ENCODE results near the gene TRRAP.

GRCh38 chr7:99019523-99020412 is 141.4 kb downstream of the TRRAP start:
- TF ChIP-seq EP300 (conservative IDR thresholded peaks at IDR 0.05; ENCODE audit: poor library complexity, severe bottlenecking) (no peak), EZH2 (IDR thresholded peaks at IDR 0.05; ENCODE audit: borderline replicate concordance, insufficient read depth, low read length, poor library complexity, severe bottlenecking) (no peak), TAF1 (IDR thresholded peaks at IDR 0.05; ENCODE audit: low read depth) (no peak), POLR2AphosphoS5 (IDR thresholded peaks at IDR 0.05) (no peak), MXI1 (conservative IDR thresholded peaks at IDR 0.05; ENCODE audit: poor library complexity, severe bottlenecking) (no peak), RAD21 (conservative IDR thresholded peaks at IDR 0.05) (no peak), SMC3 (conservative IDR thresholded peaks at IDR 0.05; ENCODE audit: poor library complexity) (no peak)
- TF ChIP-seq, protein P1, sequence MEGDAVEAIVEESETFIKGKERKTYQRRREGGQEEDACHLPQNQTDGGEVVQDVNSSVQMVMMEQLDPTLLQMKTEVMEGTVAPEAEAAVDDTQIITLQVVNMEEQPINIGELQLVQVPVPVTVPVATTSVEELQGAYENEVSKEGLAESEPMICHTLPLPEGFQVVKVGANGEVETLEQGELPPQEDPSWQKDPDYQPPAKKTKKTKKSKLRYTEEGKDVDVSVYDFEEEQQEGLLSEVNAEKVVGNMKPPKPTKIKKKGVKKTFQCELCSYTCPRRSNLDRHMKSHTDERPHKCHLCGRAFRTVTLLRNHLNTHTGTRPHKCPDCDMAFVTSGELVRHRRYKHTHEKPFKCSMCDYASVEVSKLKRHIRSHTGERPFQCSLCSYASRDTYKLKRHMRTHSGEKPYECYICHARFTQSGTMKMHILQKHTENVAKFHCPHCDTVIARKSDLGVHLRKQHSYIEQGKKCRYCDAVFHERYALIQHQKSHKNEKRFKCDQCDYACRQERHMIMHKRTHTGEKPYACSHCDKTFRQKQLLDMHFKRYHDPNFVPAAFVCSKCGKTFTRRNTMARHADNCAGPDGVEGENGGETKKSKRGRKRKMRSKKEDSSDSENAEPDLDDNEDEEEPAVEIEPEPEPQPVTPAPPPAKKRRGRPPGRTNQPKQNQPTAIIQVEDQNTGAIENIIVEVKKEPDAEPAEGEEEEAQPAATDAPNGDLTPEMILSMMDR (IDR thresholded peaks at IDR 0.05; ENCODE audit: poor library complexity, severe bottlenecking), result no peak
- TF ChIP-seq, protein P2, sequence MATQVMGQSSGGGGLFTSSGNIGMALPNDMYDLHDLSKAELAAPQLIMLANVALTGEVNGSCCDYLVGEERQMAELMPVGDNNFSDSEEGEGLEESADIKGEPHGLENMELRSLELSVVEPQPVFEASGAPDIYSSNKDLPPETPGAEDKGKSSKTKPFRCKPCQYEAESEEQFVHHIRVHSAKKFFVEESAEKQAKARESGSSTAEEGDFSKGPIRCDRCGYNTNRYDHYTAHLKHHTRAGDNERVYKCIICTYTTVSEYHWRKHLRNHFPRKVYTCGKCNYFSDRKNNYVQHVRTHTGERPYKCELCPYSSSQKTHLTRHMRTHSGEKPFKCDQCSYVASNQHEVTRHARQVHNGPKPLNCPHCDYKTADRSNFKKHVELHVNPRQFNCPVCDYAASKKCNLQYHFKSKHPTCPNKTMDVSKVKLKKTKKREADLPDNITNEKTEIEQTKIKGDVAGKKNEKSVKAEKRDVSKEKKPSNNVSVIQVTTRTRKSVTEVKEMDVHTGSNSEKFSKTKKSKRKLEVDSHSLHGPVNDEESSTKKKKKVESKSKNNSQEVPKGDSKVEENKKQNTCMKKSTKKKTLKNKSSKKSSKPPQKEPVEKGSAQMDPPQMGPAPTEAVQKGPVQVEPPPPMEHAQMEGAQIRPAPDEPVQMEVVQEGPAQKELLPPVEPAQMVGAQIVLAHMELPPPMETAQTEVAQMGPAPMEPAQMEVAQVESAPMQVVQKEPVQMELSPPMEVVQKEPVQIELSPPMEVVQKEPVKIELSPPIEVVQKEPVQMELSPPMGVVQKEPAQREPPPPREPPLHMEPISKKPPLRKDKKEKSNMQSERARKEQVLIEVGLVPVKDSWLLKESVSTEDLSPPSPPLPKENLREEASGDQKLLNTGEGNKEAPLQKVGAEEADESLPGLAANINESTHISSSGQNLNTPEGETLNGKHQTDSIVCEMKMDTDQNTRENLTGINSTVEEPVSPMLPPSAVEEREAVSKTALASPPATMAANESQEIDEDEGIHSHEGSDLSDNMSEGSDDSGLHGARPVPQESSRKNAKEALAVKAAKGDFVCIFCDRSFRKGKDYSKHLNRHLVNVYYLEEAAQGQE (IDR thresholded peaks at IDR 0.05; ENCODE audit: borderline replicate concordance), result no peak

All from neural cell (in vitro differentiated cells).